GM18870 (cell line): ENCODE results near the gene TMEM17.

Experiments
- ATAC-seq: cut with Tn5 transposase; IDR thresholded peaks from one replicate; pipeline ENCODE4 v1.9.1; 2021; ENCODE audit warnings: moderate library complexity; ENCODE audit not compliant: unreplicated experiment

Gene TMEM17

DNA sequence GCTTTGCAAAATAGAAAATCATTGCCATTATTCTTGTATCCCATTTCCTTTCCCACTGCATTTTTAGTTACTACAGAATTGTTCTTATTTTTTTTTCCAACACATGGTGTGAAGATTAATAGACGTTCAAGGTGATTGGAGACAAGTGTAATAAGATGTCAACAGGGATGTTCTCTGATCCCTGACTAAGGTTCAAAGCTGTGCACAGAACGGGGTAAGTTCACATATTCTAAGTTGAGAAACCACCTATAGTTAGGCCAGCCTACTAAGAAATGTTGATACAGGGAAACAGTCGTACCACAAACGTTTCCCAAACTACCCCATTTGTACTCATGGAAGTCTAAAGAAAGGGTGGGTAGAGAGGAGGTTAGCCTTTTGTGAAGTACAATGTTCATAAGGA lies 6.4 kb upstream of the TMEM17 start:
- no peak for ATAC-seq

DNA sequence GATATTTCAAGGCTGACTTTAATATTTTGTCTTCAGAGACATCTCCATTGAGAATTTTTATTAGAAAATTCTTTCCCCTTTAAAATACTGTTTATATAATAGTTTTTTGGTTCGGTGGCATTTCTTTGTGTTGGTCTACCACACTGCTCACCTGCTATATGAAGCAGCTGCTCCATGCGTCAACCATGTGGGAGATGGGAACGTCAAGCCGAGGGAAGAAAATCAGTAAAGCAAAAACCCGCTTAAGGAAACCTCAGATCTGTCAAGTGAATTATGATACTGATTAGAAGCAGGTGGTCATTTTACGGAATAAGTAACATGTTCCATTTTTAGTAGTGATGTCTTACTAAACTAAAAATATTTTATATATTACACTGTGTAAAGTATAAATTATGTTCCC lies 5.6 kb upstream of the TMEM17 start:
- no peak for ATAC-seq

- peak; percentile 30 for ATAC-seq
Measured at GRCh38 chr2:62506421-62506750, 391 bp upstream of the TMEM17 start.

DNA sequence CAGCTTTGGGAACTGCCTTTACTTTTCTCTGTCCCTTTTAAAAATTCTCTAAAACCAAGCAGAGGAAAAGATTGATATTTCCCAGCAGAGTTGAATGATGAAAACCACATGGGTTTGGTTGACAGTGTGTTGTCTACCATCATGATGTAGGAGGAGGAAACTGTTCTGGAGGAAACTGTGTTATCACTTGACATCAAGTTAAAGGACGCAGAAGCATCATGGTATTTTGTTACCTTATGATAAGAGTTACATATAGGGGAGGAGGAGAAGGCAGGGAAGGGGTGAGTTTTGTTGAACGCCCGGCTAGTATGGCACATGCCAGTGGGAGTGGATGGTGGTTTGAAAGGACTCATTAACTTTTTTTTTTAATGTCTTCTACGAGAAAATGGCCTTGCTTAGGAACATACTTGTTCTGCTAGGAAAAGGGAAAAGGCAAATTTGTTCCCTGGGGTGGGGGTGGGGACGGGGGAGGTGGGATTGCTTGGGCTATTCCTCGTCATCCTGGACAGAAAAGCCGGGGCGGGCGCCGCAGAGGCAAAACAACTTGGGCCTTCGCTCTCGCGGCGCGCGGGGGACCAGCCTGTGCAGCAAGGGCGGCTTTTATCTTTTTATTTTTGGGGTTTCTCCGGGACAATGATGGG lies 766 bp downstream of the TMEM17 start:
- ATAC-seq, result peak; percentile 13

- ATAC-seq, result no peak
Measured at GRCh38 chr2:62504657-62505056, 1.3 kb downstream of the TMEM17 start.

DNA sequence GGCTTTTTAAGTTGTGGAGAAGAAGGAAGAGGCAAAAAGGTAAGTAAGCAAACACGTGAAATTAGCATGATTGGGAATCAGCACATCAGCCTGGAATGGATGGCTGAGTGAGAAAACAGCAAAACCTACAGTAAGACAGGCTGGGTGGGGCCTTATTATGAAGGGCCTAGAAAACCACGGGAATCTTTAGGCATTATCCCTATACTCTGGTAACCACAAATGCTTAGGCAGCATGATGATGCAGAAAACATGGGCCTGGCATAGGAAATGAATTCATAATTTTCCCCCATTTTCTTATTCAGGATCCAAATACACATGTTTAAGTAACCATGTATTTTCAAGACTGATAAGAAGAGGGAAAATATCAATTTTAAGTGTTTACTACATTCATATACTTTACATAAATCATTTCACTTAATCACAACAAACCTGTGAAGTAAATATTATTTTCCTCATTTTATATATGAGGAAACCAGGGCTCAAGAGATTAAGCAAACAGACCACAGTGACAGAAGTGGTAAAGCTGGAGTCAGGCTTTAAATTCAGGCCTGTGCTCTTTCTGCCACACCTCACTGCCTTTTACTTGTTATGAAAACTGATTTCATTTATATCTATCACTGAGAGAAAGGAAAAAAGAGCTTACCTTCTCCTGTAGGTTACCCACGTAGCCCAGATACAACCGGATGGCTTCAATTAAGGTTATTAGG lies 4.0 kb downstream of the TMEM17 start:
- no peak for ATAC-seq

DNA sequence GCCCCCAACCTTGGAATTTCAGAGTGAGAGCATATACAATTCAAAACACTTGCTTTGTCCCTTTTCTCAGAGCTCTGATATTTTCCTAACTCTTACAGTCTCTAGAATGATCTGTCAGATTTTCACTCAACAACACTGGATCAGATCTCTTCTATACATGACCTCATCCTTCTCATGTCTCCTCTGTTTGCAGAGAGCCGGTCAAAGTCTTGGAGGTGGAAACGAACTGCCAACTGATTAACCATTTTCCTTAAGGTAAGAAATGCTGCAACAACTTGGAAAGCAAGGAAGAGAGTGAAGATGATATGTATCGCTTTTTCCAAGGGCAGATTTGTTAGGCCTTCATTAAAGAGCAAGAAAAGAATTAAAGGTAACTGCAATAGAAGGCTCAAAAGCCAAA lies 4.9 kb downstream of the TMEM17 start:
- ATAC-seq, result no peak

- no peak for ATAC-seq
Measured at GRCh38 chr2:62499430-62500060, 6.5 kb downstream of the TMEM17 start.

DNA sequence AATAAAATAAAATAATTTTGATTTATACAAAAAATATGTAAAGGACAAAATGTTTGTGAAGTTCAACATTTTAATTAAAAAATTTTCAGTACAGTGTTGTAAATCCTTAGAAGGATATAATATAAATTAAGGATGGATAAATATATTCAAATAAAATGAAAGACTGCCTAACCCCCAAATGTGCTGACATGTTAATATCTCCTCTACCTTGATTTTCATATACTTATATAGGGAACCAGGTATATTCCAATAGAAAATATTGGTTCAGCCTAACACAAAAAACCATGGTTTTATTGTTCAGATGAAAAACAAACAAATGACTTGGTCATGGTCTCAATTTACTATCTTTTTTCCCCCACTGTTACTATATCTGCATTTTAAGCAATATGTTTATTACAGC lies 7.3 kb downstream of the TMEM17 start:
- ATAC-seq, result no peak

GRCh38 chr2:62495761-62496160 lies 10.2 kb downstream of the TMEM17 start:
- ATAC-seq, result no peak

DNA sequence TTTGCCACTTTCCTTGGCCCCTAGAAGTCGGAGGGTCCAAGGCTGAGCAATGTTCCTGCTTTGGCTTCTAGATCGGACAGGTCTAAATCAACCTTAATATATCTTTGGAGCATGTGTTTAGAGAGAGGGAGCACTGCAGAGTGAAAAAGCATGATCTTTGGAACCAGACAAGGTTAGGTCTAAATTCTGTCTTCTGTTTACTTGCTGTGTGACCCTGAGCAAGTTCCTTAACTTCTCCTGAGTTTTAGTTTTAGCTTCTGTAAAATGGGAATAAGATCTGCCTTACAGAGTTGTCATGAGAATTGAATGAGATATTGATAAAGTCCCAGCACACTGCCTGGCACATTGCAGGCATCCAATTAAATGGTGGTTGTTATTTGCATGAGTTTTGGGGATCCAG lies 13.9 kb downstream of the TMEM17 start:
- no peak for ATAC-seq

DNA sequence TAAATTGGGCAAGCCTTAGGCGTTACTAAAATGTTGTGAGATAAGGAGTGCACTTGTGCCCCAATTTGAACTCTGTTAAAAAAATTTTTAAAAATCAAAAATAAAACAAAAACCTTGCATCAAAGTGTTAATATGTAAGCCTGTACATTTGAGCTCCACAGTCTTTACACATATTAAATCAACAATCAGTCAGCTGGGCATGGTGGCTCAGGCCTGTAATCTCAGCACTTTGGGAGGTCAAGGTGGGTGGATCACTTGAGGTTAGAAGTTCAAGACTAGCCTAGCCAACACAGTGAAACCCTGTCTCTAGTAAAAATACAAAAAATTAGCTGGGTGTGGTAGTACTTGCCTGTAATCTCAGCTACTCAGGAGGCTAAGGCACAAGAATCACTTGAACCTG lies 16.3 kb downstream of the TMEM17 start:
- ATAC-seq, result no peak

GRCh38 chr2:62489162-62489561 lies 16.8 kb downstream of the TMEM17 start:
- ATAC-seq, result no peak

- ATAC-seq, result no peak
Measured at GRCh38 chr2:62486439-62486765, 19.6 kb downstream of the TMEM17 start.

GRCh38 chr2:62485761-62486438 lies 20.1 kb downstream of the TMEM17 start:
- ATAC-seq, result no peak

DNA sequence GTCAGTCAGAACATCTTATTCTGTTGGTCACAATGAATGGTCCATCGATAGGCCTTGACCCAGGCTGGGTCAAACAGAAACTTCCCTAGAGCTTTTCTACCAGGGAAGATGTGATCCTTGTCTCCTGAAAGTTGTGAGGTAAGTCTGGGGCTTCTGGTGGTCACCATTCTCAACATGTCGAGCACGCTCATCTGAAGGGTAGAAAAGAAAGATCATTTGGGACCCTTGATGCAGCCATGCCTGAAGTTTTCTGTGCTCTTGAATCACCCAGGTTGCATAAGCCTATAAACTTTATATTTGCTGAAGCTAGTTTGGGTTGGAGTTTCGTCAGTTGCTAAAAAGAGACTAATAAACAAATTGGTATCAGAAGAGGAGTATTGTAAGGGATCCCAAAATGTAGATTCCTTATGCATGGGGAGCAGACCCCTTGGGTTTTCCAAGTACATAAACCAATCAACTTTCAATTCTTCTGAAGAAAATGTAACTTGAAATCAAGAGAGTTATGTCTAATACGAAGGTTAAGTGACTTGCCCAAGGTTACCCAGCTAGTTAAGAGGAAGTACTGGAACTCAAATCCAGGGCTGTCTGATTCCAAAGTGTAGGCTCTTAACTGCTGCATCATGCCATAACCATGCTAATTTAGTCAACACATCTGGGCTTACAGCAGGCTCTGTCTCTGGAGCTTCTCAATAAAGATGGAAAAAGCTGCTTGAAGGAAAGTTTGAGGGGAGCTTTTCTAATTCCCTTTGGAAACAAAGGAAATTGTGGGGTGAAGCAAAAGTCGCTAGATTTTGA lies 23.2 kb downstream of the TMEM17 start:
- no peak for ATAC-seq

DNA sequence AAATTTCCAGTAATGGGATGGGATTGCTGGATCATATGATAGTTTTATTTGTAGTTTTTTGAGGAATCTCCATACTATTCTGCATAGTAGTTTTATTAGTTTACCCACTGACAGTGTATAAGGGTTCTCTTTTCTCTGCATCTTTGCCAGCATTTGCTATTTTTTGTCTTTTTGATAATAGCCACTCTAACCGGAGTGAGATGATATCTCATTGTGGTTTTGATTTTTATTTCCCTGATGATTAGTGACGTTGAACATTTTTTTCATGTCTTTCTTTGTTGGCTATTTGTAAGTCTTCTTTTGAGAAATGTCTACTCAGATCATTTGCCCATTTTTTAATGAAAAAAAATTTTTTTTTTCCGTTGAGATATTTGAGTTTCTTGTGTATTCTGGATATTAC lies 26.1 kb downstream of the TMEM17 start:
- no peak for ATAC-seq

DNA sequence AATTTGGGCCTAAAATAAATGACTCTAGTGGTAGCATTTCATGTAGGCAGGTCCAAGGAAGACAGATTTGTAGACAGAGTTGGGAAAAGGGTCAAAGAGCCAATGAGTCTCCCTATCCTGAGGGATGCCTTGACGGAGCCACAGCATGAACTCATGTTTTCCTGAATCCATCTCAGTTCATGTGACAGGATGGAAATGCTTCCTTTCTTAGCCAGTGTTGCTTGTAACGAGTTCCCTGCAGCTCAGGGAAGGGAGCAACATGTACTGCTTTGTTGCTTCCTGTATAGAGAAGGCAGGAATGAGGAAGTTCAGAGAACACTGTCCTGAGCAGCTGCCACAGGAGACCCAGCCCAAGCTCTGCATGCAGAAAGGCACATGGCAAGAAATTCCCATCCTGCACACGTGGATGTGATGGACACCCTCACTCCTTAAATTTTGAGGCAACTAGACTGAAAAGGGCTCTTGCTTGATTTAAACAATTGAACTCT lies 27.9 kb downstream of the TMEM17 start:
- no peak for ATAC-seq

DNA sequence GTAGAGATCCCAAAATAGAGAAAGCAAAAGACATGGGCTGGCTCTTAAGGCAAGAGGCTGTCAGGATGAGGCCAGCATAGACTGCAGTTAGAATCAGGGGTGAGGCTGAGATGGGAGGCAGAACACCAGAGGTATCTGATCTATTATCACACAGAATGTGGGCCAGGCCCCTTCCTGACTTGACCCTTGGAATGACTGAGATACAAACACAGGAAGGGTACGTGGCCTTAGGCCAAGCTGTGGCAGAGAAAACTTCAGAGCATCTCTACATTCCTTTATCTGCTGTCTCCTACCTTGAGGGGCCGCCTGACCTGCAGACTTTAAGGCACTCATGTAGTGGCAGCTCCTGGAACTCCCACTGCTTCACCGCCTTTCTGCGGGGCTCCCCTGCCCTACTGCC lies 28.4 kb downstream of the TMEM17 start:
- no peak for ATAC-seq

GRCh38 chr2:62475172-62476011 lies 30.6 kb downstream of the TMEM17 start:
- ATAC-seq, result no peak
